Tibial artery (tissue), 4 donors: ENCODE measurements around the gene INPP4A.
A peak's percentile ranks its signal among the peaks of the same experiment; 100 is the strongest.

Experiments used
- DNase-seq, 2 donors: peaks; one replicate each; pipeline ENCODE4 v3.0.0-alpha.2; 2019
- H3K27ac ChIP-seq, 2 donors: fragments of 200-600 bp; sonication (generic) in 1 of 2; 1 replicate in 1 of 2; 2 replicates in 1 of 2; pipeline ENCODE4 v1.5.1; 2018 to 2019; ENCODE audit warnings: mild to moderate bottlenecking in 1 of 2
- H3K27me3 ChIP-seq, 2 donors: fragments of 200-600 bp; sonication (generic) in 1 of 2; one replicate each; pipeline versions ENCODE4 v1.5.1 to v1.6.0; 2016 to 2019
- H3K36me3 ChIP-seq, 3 donors: fragments of 200-600 bp; sonication (generic) in 2 of 3; one replicate each; pipeline ENCODE4 v1.5.1; 2016 to 2019; ENCODE audit warnings: mild to moderate bottlenecking in 2 of 3
- H3K4me1 ChIP-seq, 4 donors: fragments of 200-600 bp; sonication (generic) in 2 of 4; 1 replicate in 3 of 4; 2 replicates in 1 of 4; pipeline ENCODE4 v1.5.1; 2016 to 2019
- H3K4me3 ChIP-seq, 2 donors: fragments of 200-600 bp; sonication (generic) in 1 of 2; 1 replicate in 1 of 2; 2 replicates in 1 of 2; pipeline ENCODE4 v1.5.1; 2018 to 2019; ENCODE audit warnings: mild to moderate bottlenecking in 2 of 2
- H3K9me3 ChIP-seq, 3 donors: fragments of 200-600 bp; sonication (generic) in 1 of 3; one replicate each; pipeline ENCODE4 v1.5.1; 2016 to 2019
- CTCF ChIP-seq, 2 experiments: fragments of 200-600 bp in 1 of 2; fragments of 450-650 bp in 1 of 2; IDR thresholded peaks; one replicate each; pipeline ENCODE4 v1.5.1; 2017 to 2019; ENCODE audit warnings: antibody characterized with exemption in 2 of 2, mild to moderate bottlenecking in 1 of 2, moderate library complexity in 1 of 2
- intact Hi-C: fragments of 100-400 bp; cut with DNase I; formaldehyde crosslinking; loops from one replicate; pipeline ENCODE4 v1.15.0; 2023; ENCODE audit warnings: low total_unique reads

Gene INPP4A

GRCh38 chr2:98486374-98486981, 41.8 kb downstream of the INPP4A start:
- Histone ChIP-seq H3K36me3 (no peaks in the 10 kb centered on the region), H3K4me1 (peaks cover 0 to 29% (median 2%) of the 10 kb centered on the region in 4 donors), H3K9me3 (no peaks in the 10 kb centered on the region), H3K4me3 (no peak overlapping the region), H3K27ac (no peak overlapping the region), H3K27me3 (no peaks in the 10 kb centered on the region)
- no peak for TF ChIP-seq CTCF (IDR thresholded peaks at IDR 0.05)
- DNase-seq: peak in 1 of 2 donors; percentile 51
- intact Hi-C loops: no loop called here

- Histone ChIP-seq H3K4me1 (peaks cover 0 to 29% (median 2%) of the 10 kb centered on the region in 4 donors), H3K9me3 (no peaks in the 10 kb centered on the region), H3K4me3 (no peak overlapping the region), H3K27me3 (no peaks in the 10 kb centered on the region), H3K36me3 (no peaks in the 10 kb centered on the region), H3K27ac (no peak overlapping the region)
- no peak for TF ChIP-seq CTCF (IDR thresholded peaks at IDR 0.05)
- no peak for DNase-seq
- intact Hi-C loops: no loop called here
Measured at GRCh38 chr2:98487101-98487805, 42.6 kb downstream of the INPP4A start.

GRCh38 chr2:98487806-98488189, 43.1 kb downstream of the INPP4A start:
- DNase-seq: no peak
- H3K4me1 ChIP-seq: peaks cover 0 to 29% (median 2%) of the 10 kb centered on the region in 4 donors
- no peaks in the 10 kb centered on the region for H3K27me3 ChIP-seq
- intact Hi-C loops: no loop called here
- H3K9me3 ChIP-seq: no peaks in the 10 kb centered on the region
- peak in 1 of 2 experiments; percentile 27 for TF ChIP-seq CTCF (IDR thresholded peaks at IDR 0.05)
- no peak overlapping the region for H3K27ac ChIP-seq
- no peak overlapping the region for H3K4me3 ChIP-seq
- no peaks in the 10 kb centered on the region for H3K36me3 ChIP-seq

- no peak for TF ChIP-seq CTCF (IDR thresholded peaks at IDR 0.05)
- H3K9me3 ChIP-seq: no peaks in the 10 kb centered on the region
- H3K27ac ChIP-seq: no peak overlapping the region
- H3K4me1 ChIP-seq: peaks cover 0 to 29% (median 2%) of the 10 kb centered on the region in 4 donors
- no peak overlapping the region for H3K4me3 ChIP-seq
- no peak for DNase-seq
- H3K27me3 ChIP-seq: no peaks in the 10 kb centered on the region
- H3K36me3 ChIP-seq: no peaks in the 10 kb centered on the region
- intact Hi-C loops: no loop called here
Measured at GRCh38 chr2:98488252-98488651, 43.6 kb downstream of the INPP4A start.

- no peaks in the 10 kb centered on the region for H3K9me3 ChIP-seq
- TF ChIP-seq CTCF (IDR thresholded peaks at IDR 0.05): no peak
- no peaks in the 10 kb centered on the region for H3K36me3 ChIP-seq
- H3K27ac ChIP-seq: no peak overlapping the region
- H3K4me3 ChIP-seq: no peak overlapping the region
- H3K27me3 ChIP-seq: no peaks in the 10 kb centered on the region
- no peak for DNase-seq
- H3K4me1 ChIP-seq: peaks cover 0 to 35% (median 0%) of the 10 kb centered on the region in 4 donors
- intact Hi-C loops: no loop called here
Measured at GRCh38 chr2:98489486-98489885, 44.8 kb downstream of the INPP4A start.
